CD4-positive, alpha-beta memory T cell (primary cell): ENCODE measurements around the gene HYAL3. TPM values are rescaled to one million over a fixed set of nuclear protein-coding genes. Genes with fewer than 3 reads are reported as not detected.

Experiments used
- CTCF ChIA-PET: fragments of 350-600 bp; sonication (Branson Sonifier 250); formaldehyde crosslinking; loops from one replicate; lab custom pipeline; 2021; ENCODE audit warnings: inconsistent platforms; ENCODE audit not compliant: partially characterized antibody; lab: Charles Lee
- POLR2A ChIA-PET: fragments of 350-600 bp; sonication (Branson Sonifier 250); formaldehyde crosslinking; loops from one replicate; lab custom pipeline; 2021; ENCODE audit not compliant: partially characterized antibody; lab: Charles Lee
- DNase-seq, 5 donors: peaks; one replicate each; pipeline versions ENCODE4 v3.0.0 to v3.0.0-alpha.2; 2020 to 2022; ENCODE audit warnings: mixed read lengths in 1 of 5
- H3K27ac ChIP-seq: one replicate; pipeline ENCODE4 v1.7.0; 2013; ENCODE audit warnings: low read depth, low read length
- H3K27me3 ChIP-seq: 2 replicates; pipeline ENCODE4 v1.7.0; 2013; ENCODE audit warnings: mild to moderate bottlenecking, low read length, moderate library complexity; ENCODE audit not compliant: insufficient read depth
- H3K36me3 ChIP-seq: 2 replicates; pipeline ENCODE4 v1.7.0; 2013; ENCODE audit warnings: mild to moderate bottlenecking, low read length, moderate library complexity; ENCODE audit not compliant: insufficient read depth
- H3K4me1 ChIP-seq: 2 replicates; pipeline ENCODE4 v1.7.0; 2013; ENCODE audit warnings: mild to moderate bottlenecking, low read length, moderate library complexity; ENCODE audit not compliant: insufficient read depth
- H3K4me3 ChIP-seq, 2 donors: one replicate each; pipeline ENCODE4 v1.7.0; 2013; ENCODE audit warnings: low read length in 2 of 2, mild to moderate bottlenecking in 1 of 2
- H3K9me3 ChIP-seq, 2 donors: one replicate each; pipeline ENCODE4 v1.7.0; 2013; ENCODE audit warnings: low read length in 2 of 2, control low read depth in 1 of 2; ENCODE audit not compliant: control insufficient read depth in 1 of 2
- H3K27ac Mint-ChIP-seq, 7 donors: one replicate each; pipeline ENCODE4 v1.8.0; 2020 to 2021; ENCODE audit warnings: mixed read lengths in 7 of 7, mild to moderate bottlenecking in 6 of 7, inconsistent platforms in 3 of 7, moderate library complexity in 3 of 7
- H3K27me3 Mint-ChIP-seq, 2 donors: one replicate each; pipeline ENCODE4 v1.8.0; 2020 to 2021; ENCODE audit warnings: mixed read lengths in 2 of 2
- H3K36me3 Mint-ChIP-seq, 2 donors: one replicate each; pipeline ENCODE4 v1.8.0; 2020 to 2021; ENCODE audit warnings: mixed read lengths in 2 of 2, inconsistent platforms in 1 of 2, mild to moderate bottlenecking in 1 of 2
- H3K4me1 Mint-ChIP-seq, 4 donors: one replicate each; pipeline ENCODE4 v1.8.0; 2020 to 2021; ENCODE audit warnings: mixed read lengths in 4 of 4, mild to moderate bottlenecking in 1 of 4
- H3K4me3 Mint-ChIP-seq, 8 donors: one replicate each; pipeline ENCODE4 v1.8.0; 2020 to 2021; ENCODE audit warnings: mixed read lengths in 8 of 8, mild to moderate bottlenecking in 7 of 8, moderate library complexity in 6 of 8, inconsistent platforms in 3 of 8
- H3K9me3 Mint-ChIP-seq, 8 donors: one replicate each; pipeline ENCODE4 v1.8.0; 2020 to 2021; ENCODE audit warnings: mixed read lengths in 8 of 8, mild to moderate bottlenecking in 5 of 8, inconsistent platforms in 3 of 8, moderate library complexity in 1 of 8
- intact Hi-C: fragments of 100-400 bp; cut with micrococcal nuclease; formaldehyde crosslinking; loops from one replicate; pipeline ENCODE4 v1.15.1; 2023
- polyA plus RNA-seq, 2 donors: library from polyadenylated mRNA; unstranded; fragments of 300-500 nt; fragmentation: Illumina TruSeq; gene quantifications; one replicate each; pipeline ENCODE4 v1.2.3, GENCODE V29; 2021
- total RNA-seq, 2 experiments: library from RNA; stranded (reverse); gene quantifications; one replicate each; pipeline ENCODE4 v1.2.3, GENCODE V29; 2021

Gene HYAL3
- total and polyA plus RNA-seq, 4 experiments from 2014 or later, result 4.4 to 7.1 (median 5.3) TPM

DNA sequence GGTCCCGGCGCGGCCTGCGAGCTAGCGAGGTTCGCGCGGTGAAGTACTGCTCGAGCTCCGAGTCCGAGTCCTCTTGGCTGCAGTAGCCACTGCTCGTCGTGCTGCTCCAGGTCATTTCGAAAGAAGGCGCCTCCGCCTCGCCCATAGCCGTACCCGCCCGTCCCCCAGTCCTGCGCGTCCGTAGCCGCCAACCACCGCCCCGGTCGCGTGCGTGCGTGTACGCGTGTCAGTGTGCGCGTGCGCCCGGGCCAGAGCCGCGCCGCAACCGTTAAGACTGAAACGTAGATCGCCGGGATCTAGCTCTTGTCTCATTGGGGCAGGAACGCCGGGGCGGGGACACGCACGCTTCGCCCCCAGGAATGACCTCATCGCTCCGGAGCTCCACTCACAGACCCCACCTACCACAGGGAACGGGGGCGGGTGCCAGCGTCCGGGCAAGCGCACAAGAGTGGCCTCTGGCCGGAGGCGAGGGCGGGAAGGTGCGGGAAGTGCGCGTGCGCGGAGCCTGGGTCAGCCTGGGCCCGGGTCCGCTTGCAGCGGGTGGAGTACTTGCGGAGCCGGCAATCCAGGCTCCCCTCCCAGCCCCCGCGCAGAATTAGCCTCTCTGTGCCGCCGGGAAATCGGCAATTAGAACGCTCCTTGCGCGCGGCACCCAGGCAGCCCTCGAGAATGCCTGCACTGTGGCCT is 38.1 kb upstream of the HYAL3 start:
- Histone ChIP-seq H3K4me1 (peaks cover 80% of the 10 kb centered on the region), H3K4me3 (peak overlapping the region; percentile 87 to 94), H3K36me3 (peaks cover 6% of the 10 kb centered on the region), H3K9me3 (no peaks in the 10 kb centered on the region), H3K27ac (peak overlapping the region; percentile 96), H3K27me3 (no peaks in the 10 kb centered on the region)
- DNase-seq, result peak; percentile 89 to 98 (median 92)
- intact Hi-C loops, result loop anchor here (1.0 to 5.0 kb wide), 5 partner anchors 9 to 100 kb away; partner anchors contain the start of genes CYB561D2, GNAI2, HYAL3 and NAA80
- peaks cover 42 to 76% (median 56%) of the 10 kb centered on the region in 4 donors for H3K4me1 Mint-ChIP-seq
- H3K9me3 Mint-ChIP-seq, result peaks cover 0 to 4% (median 0%) of the 10 kb centered on the region in 8 donors
- ChIA-PET POLR2A (interaction anchor here (0.6 to 20.5 kb wide), 27 partner anchors 8 to 1898 kb away, joined by 3 to 595 read pairs (median 4); partner anchors contain the start of genes CCDC51, CYB561D2, GNAI2 and HEMK1), CTCF (interaction anchor here (0.6 to 5.8 kb wide), 16 partner anchors 8 to 274 kb away, joined by 3 to 84 read pairs (median 6); partner anchors contain the start of genes CYB561D2, HYAL1, HYAL2 and HYAL3)
- peak overlapping the region; percentile 88 to 98 (median 95) for H3K4me3 Mint-ChIP-seq
- H3K27me3 Mint-ChIP-seq, result no peaks in the 10 kb centered on the region
- peak overlapping the region; percentile 93 to 100 (median 98) for H3K27ac Mint-ChIP-seq
- H3K36me3 Mint-ChIP-seq, result peaks cover 4 to 22% of the 10 kb centered on the region in 2 donors

DNA sequence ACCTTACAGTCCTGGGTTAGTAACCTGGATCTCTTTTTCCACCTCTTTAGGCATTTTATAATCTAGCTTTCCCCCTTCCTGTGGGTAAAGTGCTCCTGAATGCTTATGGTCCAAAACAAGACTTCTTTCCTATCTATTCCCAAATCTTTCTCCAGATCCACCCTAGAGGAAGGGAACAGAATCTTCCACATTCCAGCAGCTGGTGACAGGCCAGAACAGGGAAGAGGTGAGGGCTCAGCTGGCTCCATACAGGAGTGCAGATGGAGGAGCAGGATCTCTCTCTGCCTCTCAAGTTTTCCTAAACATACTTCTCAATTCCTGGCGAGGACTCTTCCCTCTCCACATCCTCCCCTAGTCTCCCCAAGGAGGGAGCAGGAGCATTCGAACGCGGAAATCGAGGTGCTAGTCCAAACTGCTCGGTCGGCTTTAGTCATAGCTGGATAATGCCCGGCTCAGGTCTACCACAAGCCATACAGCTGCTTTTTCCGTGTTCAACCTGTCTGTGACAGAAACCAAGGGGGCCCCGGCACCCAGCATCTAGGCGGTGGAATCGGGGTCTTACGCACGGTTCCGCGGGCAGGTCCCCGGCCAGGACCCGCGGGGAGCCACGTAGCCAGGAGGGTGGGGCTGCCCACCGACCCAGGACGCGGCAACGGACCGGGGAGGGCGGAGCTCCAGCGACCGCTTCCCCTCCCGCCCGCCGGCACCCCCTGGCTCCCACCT is 37.4 kb upstream of the HYAL3 start:
- H3K27me3 ChIP-seq, result no peaks in the 10 kb centered on the region
- H3K9me3 ChIP-seq, result no peaks in the 10 kb centered on the region
- ChIA-PET CTCF (interaction anchor here (0.6 to 5.8 kb wide), 16 partner anchors 9 to 273 kb away, joined by 3 to 84 read pairs (median 6); partner anchors contain the start of genes CYB561D2, HYAL1, HYAL2 and HYAL3), POLR2A (interaction anchor here (0.6 to 20.5 kb wide), 23 partner anchors 8 to 1335 kb away, joined by 3 to 595 read pairs (median 4); partner anchors contain the start of genes CYB561D2, GNAI2, HEMK1 and HYAL2)
- DNase-seq, result peak in 1 of 5 donors; percentile 77
- peaks cover 13% of the 10 kb centered on the region for H3K36me3 ChIP-seq
- H3K4me3 ChIP-seq, result peak overlapping the region; percentile 87 to 94
- Mint-ChIP-seq H3K9me3 (peaks cover 0 to 4% (median 0%) of the 10 kb centered on the region in 8 donors), H3K4me1 (peaks cover 40 to 76% (median 57%) of the 10 kb centered on the region in 4 donors), H3K27ac (peak overlapping the region; percentile 93 to 100 (median 98)), H3K27me3 (no peaks in the 10 kb centered on the region), H3K36me3 (peaks cover 4 to 28% of the 10 kb centered on the region in 2 donors), H3K4me3 (peak overlapping the region; percentile 88 to 99 (median 96))
- peaks cover 80% of the 10 kb centered on the region for H3K4me1 ChIP-seq
- intact Hi-C loops, result loop anchor here (1.0 to 5.0 kb wide), 5 partner anchors 8 to 99 kb away; partner anchors contain the start of genes CYB561D2, GNAI2, HYAL3 and NAA80
- H3K27ac ChIP-seq, result peak overlapping the region; percentile 96

DNA sequence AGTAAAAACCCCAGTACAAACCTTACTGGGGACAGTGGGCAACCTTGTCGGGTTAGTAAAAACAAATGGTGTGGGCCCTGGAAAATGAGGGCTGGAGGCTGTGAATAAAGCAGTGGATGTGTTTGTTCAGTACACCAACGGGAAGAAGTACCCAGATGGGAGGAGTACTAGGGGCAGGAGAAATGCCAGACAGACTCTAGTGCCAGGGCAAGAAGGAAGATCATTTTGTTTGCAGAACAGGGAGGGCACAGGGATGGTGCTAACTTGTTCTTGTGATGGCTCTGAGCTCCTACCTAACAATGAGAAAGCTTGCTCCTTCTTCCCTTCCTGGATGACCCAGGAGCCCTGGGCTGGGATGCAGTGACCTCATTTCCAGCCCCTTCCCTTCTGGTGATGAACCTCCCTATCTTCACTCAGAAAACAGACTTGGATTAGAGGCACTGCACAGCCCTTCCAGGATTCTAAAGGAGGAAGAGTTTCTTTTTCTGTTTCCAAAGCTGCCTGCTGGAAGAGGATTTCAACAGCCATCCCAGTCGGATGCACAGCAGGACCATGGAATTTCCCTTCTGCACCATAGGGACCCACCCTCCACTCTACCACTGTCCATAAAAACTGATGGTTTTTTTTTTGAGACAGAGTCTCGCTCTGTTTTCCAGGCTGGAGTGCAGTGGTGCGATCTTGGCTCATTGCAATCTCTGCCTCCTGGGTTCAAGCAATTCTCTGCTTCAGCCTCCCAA is 35.3 kb upstream of the HYAL3 start:
- peak overlapping the region; percentile 85 to 97 (median 94) for H3K27ac Mint-ChIP-seq
- no peaks in the 10 kb centered on the region for H3K27me3 ChIP-seq
- peaks cover 0 to 4% (median 0%) of the 10 kb centered on the region in 8 donors for H3K9me3 Mint-ChIP-seq
- H3K9me3 ChIP-seq, result no peaks in the 10 kb centered on the region
- no peaks in the 10 kb centered on the region for H3K27me3 Mint-ChIP-seq
- no peak overlapping the region for H3K4me3 ChIP-seq
- ChIA-PET POLR2A (interaction anchor here (1.5 to 20.5 kb wide), 4 partner anchors 15 to 277 kb away, joined by 3 to 595 read pairs (median 161); partner anchors contain the start of genes CISH, CYB561D2, HYAL2 and HYAL3), CTCF (interaction anchor here (1.7 kb wide), 1 partner anchor 11 kb away, joined by 7 read pairs; the partner anchor contains the start of gene HYAL2)
- peaks cover 59% of the 10 kb centered on the region for H3K4me1 ChIP-seq
- peaks cover 32% of the 10 kb centered on the region for H3K36me3 ChIP-seq
- H3K4me1 Mint-ChIP-seq, result peaks cover 29 to 60% (median 47%) of the 10 kb centered on the region in 4 donors
- H3K36me3 Mint-ChIP-seq, result peaks cover 4 to 46% of the 10 kb centered on the region in 2 donors
- peak in 1 of 5 donors; percentile 5 for DNase-seq
- peak overlapping the region in 7 of 8 donors; percentile 21 to 71 (median 56) for H3K4me3 Mint-ChIP-seq
- intact Hi-C loops, result loop anchor here (5.0 kb wide), 1 partner anchor 97 kb away; the partner anchor contains the start of gene GNAI2
- peak overlapping the region; percentile 96 for H3K27ac ChIP-seq

DNA sequence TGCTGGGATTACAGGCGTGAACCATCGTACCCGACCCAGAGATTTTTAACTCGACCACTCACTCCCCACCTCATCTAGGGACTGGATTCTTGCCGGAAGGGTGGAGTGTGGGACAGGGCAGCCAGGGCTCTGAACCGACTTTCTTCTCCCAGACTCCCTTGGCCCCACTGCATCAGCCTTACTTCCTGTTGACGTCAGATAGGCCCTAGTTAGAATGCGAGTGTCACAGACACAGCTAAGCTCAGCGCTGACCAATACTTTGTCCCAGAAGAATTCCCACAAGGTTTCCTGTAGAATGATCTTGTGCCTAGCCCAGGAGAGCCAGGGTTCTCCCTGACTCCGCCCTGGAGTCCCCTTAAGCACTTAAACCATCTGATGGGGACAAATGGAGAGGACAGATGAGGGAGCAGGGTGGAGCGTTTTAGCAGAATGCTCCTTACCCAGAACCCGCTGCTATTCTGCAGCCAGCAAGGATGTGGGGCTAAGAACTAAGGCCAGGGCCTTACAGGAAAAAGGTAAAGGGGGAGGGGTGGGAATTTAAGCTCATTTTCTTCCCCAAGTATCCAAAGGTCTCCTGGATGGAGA is 34.6 kb upstream of the HYAL3 start:
- H3K9me3 Mint-ChIP-seq, result peaks cover 0 to 4% (median 0%) of the 10 kb centered on the region in 8 donors
- intact Hi-C loops, result no loop called here
- Histone ChIP-seq H3K4me1 (peaks cover 53% of the 10 kb centered on the region), H3K27me3 (no peaks in the 10 kb centered on the region), H3K4me3 (no peak overlapping the region), H3K9me3 (no peaks in the 10 kb centered on the region), H3K27ac (peak overlapping the region; percentile 96), H3K36me3 (peaks cover 32% of the 10 kb centered on the region)
- ChIA-PET CTCF (interaction anchor here (0.7 to 1.7 kb wide), 2 partner anchors 10 to 16 kb away, joined by 3 to 7 read pairs; partner anchors contain the start of gene HYAL2), POLR2A (interaction anchor here (1.5 to 20.5 kb wide), 4 partner anchors 14 to 278 kb away, joined by 3 to 595 read pairs (median 161); partner anchors contain the start of genes CISH, CYB561D2, HYAL2 and HYAL3)
- H3K4me3 Mint-ChIP-seq, result peak overlapping the region in 7 of 8 donors; percentile 21 to 71 (median 56)
- peaks cover 4 to 45% of the 10 kb centered on the region in 2 donors for H3K36me3 Mint-ChIP-seq
- no peaks in the 10 kb centered on the region for H3K27me3 Mint-ChIP-seq
- peak in 3 of 5 donors; percentile 22 to 61 (median 29) for DNase-seq
- peaks cover 25 to 54% (median 41%) of the 10 kb centered on the region in 4 donors for H3K4me1 Mint-ChIP-seq
- peak overlapping the region; percentile 85 to 96 (median 93) for H3K27ac Mint-ChIP-seq

DNA sequence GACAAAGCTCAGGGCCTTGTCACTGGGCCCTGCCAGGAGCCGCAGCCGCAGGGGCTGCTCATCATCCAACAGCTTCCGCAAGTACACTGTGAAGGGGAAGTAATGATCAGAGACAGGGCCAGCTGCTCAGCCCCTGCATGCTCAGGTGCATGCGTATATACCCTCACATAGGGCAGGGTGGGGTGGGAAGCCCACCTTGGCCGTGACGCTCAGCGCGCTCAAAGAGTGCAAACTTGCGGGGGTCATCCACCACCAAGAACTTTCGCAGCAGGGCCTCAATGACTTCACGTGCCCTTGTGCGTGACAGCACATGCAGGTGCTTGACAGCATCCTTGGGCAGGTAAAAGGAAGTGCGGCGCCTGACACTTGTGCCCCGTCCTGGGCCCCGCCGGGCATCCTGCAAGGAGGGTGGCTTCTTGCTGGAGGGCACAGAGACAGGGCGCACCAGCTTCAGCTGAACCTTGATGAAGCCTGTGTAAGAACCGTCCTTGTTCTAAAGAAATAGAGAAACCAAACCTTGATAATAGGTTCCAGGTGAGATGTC is 32.2 kb upstream of the HYAL3 start:
- intact Hi-C loops, result no loop called here
- no peaks in the 10 kb centered on the region for H3K27me3 ChIP-seq
- no peaks in the 10 kb centered on the region for H3K9me3 ChIP-seq
- ChIA-PET CTCF (interaction anchor here (1.0 kb wide), 1 partner anchor 10 kb away, joined by 3 read pairs; no protein-coding TSS in a partner anchor), POLR2A (interaction anchor here (1.3 to 20.5 kb wide), 3 partner anchors 9 to 20 kb away, joined by 4 to 595 read pairs (median 27); partner anchors contain the start of genes CYB561D2, NPRL2, RASSF1 and TMEM115)
- peaks cover 55% of the 10 kb centered on the region for H3K4me1 ChIP-seq
- Mint-ChIP-seq H3K4me1 (peaks cover 27 to 61% (median 40%) of the 10 kb centered on the region in 4 donors), H3K27ac (peak overlapping the region in 2 of 7 donors; percentile 22 to 44), H3K36me3 (peaks cover 4 to 42% of the 10 kb centered on the region in 2 donors), H3K4me3 (no peak overlapping the region), H3K9me3 (peaks cover 0 to 3% (median 0%) of the 10 kb centered on the region in 8 donors), H3K27me3 (no peaks in the 10 kb centered on the region)
- peaks cover 32% of the 10 kb centered on the region for H3K36me3 ChIP-seq
- no peak overlapping the region for H3K4me3 ChIP-seq
- DNase-seq, result peak in 1 of 5 donors; percentile 18
- H3K27ac ChIP-seq, result no peak overlapping the region
